ENCODE measurements around the gene CHAD. TPM values are rescaled to one million over a fixed set of nuclear protein-coding genes. Genes with fewer than 3 reads are reported as not detected.

Gene CHAD
- total RNA-seq, 1 experiment from 2014 or later: 0.57 TPM

- Histone ChIP-seq H3K79me1 (ENCODE audit: insufficient read depth, low read depth, low read length, poor library complexity, severe bottlenecking) (no peaks in the 10 kb centered on the region), H4K8ac (replicated peaks; ENCODE audit: insufficient read length, low read depth, low read length) (no peak within 1 kb of the TSS), H3K27me3 (ENCODE audit: insufficient read depth, low read length) (no peaks in the 10 kb centered on the region; the same call in 1 of the 2 replicates), H3K9ac (ENCODE audit: extremely low read depth, insufficient read length, low read length) (peak within 1 kb of the TSS; percentile 39), H4K5ac (ENCODE audit: insufficient read length, low read depth, low read length) (no peak within 1 kb of the TSS), H3K18ac (ENCODE audit: insufficient read length, low read depth, low read length) (no peak within 1 kb of the TSS), H3K4me2 (ENCODE audit: insufficient read depth, insufficient read length, low read length) (peak within 1 kb of the TSS; percentile 75), H3K56ac (ENCODE audit: insufficient read length, low read depth, low read length) (no peak within 1 kb of the TSS), H2BK120ac (ENCODE audit: low read depth, low read length, poor library complexity, severe bottlenecking) (no peak within 1 kb of the TSS), H2BK12ac (ENCODE audit: insufficient read length, low read depth, low read length) (no peak within 1 kb of the TSS), H2AK5ac (ENCODE audit: insufficient read length, low read length) (no peak within 1 kb of the TSS), H4K20me1 (ENCODE audit: control insufficient read depth, insufficient read depth, insufficient read length) (no peaks in the 10 kb centered on the region), H2AFZ (ENCODE audit: low read length) (no peak within 1 kb of the TSS), H3K23me2 (ENCODE audit: insufficient read length, low read depth, low read length, poor library complexity, severe bottlenecking) (no peaks in the 10 kb centered on the region), H2BK15ac (ENCODE audit: low read depth, low read length) (no peak within 1 kb of the TSS), H3K4me1 (ENCODE audit: insufficient read depth, low read length) (no peaks in the 10 kb centered on the region), H3K27ac (ENCODE audit: insufficient read length, low read depth, low read length) (no peak within 1 kb of the TSS), H3K23ac (ENCODE audit: insufficient read length, low read depth, low read length) (no peak within 1 kb of the TSS), H3K79me2 (ENCODE audit: insufficient read depth, low read length) (no peaks in the 10 kb centered on the region), H3T11ph (ENCODE audit: low read length) (no peak within 1 kb of the TSS), H2BK5ac (ENCODE audit: insufficient read length, low read length) (no peak within 1 kb of the TSS), H3K14ac (ENCODE audit: insufficient read depth, low read length) (peak within 1 kb of the TSS; percentile 49), H2BK20ac (ENCODE audit: low read depth, low read length, poor library complexity, severe bottlenecking) (no peak within 1 kb of the TSS), H3K4ac (ENCODE audit: low read depth, low read length) (no peak within 1 kb of the TSS), H4K91ac (ENCODE audit: insufficient read length, low read depth, low read length) (no peak within 1 kb of the TSS), H3K9me3 (ENCODE audit: control insufficient read depth, low read depth, low read length) (no peaks in the 10 kb centered on the region)
- peak within 1 kb of the TSS in 2 of 3 experiments; percentile 73 to 85; a peak in 3 of 7 replicates for H3K27ac Mint-ChIP-seq
- peak within 1 kb of the TSS; percentile 78 to 89 for H3K4me3 Mint-ChIP-seq
- H3K27me3 Mint-ChIP-seq (ENCODE audit: low read depth): peaks cover 11% of the 10 kb centered on the region
- no peaks in the 10 kb centered on the region for H3K9me3 Mint-ChIP-seq
- H3K36me3 Mint-ChIP-seq (ENCODE audit: insufficient read depth in 1 of 3, low read depth in 3 of 3): peaks cover 2 to 19% (median 14%) of the 10 kb centered on the region in 3 experiments
- peaks cover 12 to 16% of the 10 kb centered on the region in 2 experiments for H3K4me1 Mint-ChIP-seq
- TF ChIP-seq CTCF (conservative IDR thresholded peaks at IDR 0.05): peak; percentile 91
- DNase-seq: peak; percentile 93
- no CpG with 5 or more reads among the region's 75 CpGs for WGBS (ENCODE audit: extremely low coverage, insufficient read length, low lambda C conversion rate)
Observed at GRCh38 chr17:50478391-50479381, 10.0 kb upstream of the CHAD start, which contains the start of gene RSAD1. Gene RSAD1 (plus strand): TSS chr17:50478860. CDS start chr17:50478885, 25 bp downstream.

Measured in H9 (cell line).